ENCODE measurements around the gene ARFIP2. TPM values are rescaled to one million over a fixed set of nuclear protein-coding genes. Genes with fewer than 3 reads are reported as not detected.

ARFIP2 gene
- polyA plus RNA-seq, 1 of the 3 experiments (the other 2 are of a cell fraction), result 128 TPM

DNA sequence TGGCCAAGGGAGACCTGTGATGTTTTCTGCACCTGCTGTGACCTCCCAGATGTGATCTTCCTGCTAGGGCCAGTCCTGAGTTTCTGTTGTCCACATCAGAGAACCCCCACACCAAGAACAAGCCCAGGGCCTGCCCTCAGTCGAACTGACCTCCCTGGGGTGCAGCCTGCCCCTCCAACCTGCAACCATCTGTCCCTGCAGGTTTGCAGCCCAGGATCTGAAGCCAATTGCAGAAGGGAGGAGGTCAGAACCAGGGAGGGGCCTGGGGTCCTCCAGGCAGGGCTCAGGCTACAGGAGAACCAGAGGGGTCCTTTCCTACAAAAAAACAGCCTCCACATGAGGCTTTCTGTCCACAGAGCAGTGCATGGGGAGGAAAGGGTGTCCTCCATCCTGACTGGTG is 8.2 kb downstream of the ARFIP2 start:
- Histone ChIP-seq H3K9me3 (no peaks in the 10 kb centered on the region), H3K9ac (peak overlapping the region; percentile 47; the same call in 1 of the 2 replicates), H3K9me2 (no peaks in the 10 kb centered on the region), H3K4me2 (peak overlapping the region; percentile 99), H3K27me3 (ENCODE audit: insufficient read depth) (no peaks in the 10 kb centered on the region), H3F3A (replicated peaks; ENCODE audit: insufficient read depth) (peaks cover 25% of the 10 kb centered on the region), H2AFZ (ENCODE audit: low read depth) (no peak overlapping the region), H3K27ac (ENCODE audit: low read depth in 2 of 2, low read length in 1 of 2) (peak overlapping the region in 1 of 2 experiments; percentile 17; a peak in 1 of 4 replicates), H3K4me1 (ENCODE audit: control insufficient read depth in 1 of 2, insufficient read depth in 2 of 2, low read depth in 1 of 2, low read length in 1 of 2) (peaks cover 7 to 26% of the 10 kb centered on the region in 2 experiments; a peak in 2 of 4 replicates), H4K20me1 (ENCODE audit: insufficient read depth) (no peaks in the 10 kb centered on the region), H3K4me3 (ENCODE audit: low read depth in 2 of 2, low read length in 1 of 2) (peak overlapping the region; percentile 56 to 96), H3K79me2 (ENCODE audit: insufficient read depth) (peaks cover 37% of the 10 kb centered on the region), H3K36me3 (replicated peaks in 1 of 2; ENCODE audit: control insufficient read depth in 1 of 2, insufficient read depth in 2 of 2, low read length in 1 of 2) (peaks cover 3 to 16% of the 10 kb centered on the region in 2 experiments)
- TF ChIP-seq EP300 (IDR thresholded peaks at IDR 0.05; ENCODE audit: borderline replicate concordance in 1 of 2, low read depth in 1 of 2, low read length in 1 of 2), result no peak
- no peak for TF ChIP-seq TCF12 (IDR thresholded peaks at IDR 0.05)
- TF ChIP-seq, protein P1, sequence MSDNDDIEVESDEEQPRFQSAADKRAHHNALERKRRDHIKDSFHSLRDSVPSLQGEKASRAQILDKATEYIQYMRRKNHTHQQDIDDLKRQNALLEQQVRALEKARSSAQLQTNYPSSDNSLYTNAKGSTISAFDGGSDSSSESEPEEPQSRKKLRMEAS (IDR thresholded peaks at IDR 0.05; ENCODE audit: low read depth), result peak; percentile 4; the same call in 1 of the 2 replicates
- DNase-seq, result no peak
- ChIA-PET CTCF (interaction anchor here (0.6 to 6.7 kb wide), 6 partner anchors 28 to 1537 kb away, joined by 3 to 32 read pairs (median 5); no protein-coding TSS in a partner anchor), POLR2A (interaction anchor here (0.6 to 1.6 kb wide), 3 partner anchors 35 to 174 kb away, joined by 3 read pairs; no protein-coding TSS in a partner anchor)
- 0% methylated on average over 1 of the region's 1 CpG for WGBS (ENCODE audit: low lambda C conversion rate)

DNA sequence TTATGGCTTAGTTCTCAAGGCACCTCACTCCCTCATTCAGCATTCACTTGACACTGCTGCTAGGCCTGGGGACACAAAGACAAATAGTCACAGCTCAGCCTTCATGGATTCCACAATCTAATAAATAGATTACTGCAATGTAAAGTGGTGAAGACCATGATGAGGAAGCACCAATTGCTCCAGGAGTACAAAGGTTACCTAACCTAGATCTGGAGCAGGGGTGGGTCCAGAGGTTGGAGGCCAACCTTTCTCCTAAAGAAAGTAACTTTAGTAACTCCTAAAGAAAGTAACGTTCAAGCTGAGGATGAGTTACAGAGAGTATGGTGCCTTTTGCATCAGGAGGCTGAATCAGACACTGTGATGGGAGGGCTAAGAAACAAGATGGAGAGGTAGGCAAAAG is 11.5 kb downstream of the ARFIP2 start:
- Histone ChIP-seq H4K20me1 (ENCODE audit: insufficient read depth) (no peaks in the 10 kb centered on the region), H3K27me3 (ENCODE audit: insufficient read depth) (no peaks in the 10 kb centered on the region), H3K4me3 (ENCODE audit: low read depth in 2 of 2, low read length in 1 of 2) (no peak overlapping the region), H3K27ac (ENCODE audit: low read depth in 2 of 2, low read length in 1 of 2) (peak overlapping the region in 1 of 2 experiments; percentile 80; a peak in 2 of 4 replicates), H3K9me3 (no peaks in the 10 kb centered on the region), H3K9ac (no peak overlapping the region), H3K36me3 (replicated peaks in 1 of 2; ENCODE audit: control insufficient read depth in 1 of 2, insufficient read depth in 2 of 2, low read length in 1 of 2) (peaks cover 3 to 11% of the 10 kb centered on the region in 2 experiments), H3K79me2 (ENCODE audit: insufficient read depth) (peaks cover 48% of the 10 kb centered on the region), H3K4me1 (ENCODE audit: control insufficient read depth in 1 of 2, insufficient read depth in 2 of 2, low read depth in 1 of 2, low read length in 1 of 2) (peaks cover 4 to 23% of the 10 kb centered on the region in 2 experiments; a peak in 2 of 4 replicates), H3K4me2 (peak overlapping the region; percentile 22), H3K9me2 (no peaks in the 10 kb centered on the region), H2AFZ (ENCODE audit: low read depth) (peak overlapping the region; percentile 1; the same call in 1 of the 2 replicates), H3F3A (replicated peaks; ENCODE audit: insufficient read depth) (peaks cover 9% of the 10 kb centered on the region)
- CTCF ChIA-PET, result interaction anchor here (0.8 to 6.7 kb wide), 8 partner anchors 10 to 107 kb away, joined by 3 to 32 read pairs (median 4); no protein-coding TSS in a partner anchor
- TF ChIP-seq FOSL2 (IDR thresholded peaks at IDR 0.05; ENCODE audit: borderline replicate concordance, low read depth) (no peak), GATA2 (CRISPR knock-in tag; IDR thresholded peaks at IDR 0.05) (no peak), NFIC (IDR thresholded peaks at IDR 0.05; ENCODE audit: borderline replicate concordance) (no peak), JUND (IDR thresholded peaks at IDR 0.05) (no peak), ELF1 (IDR thresholded peaks at IDR 0.05) (no peak)
- TF ChIP-seq, protein P2, sequence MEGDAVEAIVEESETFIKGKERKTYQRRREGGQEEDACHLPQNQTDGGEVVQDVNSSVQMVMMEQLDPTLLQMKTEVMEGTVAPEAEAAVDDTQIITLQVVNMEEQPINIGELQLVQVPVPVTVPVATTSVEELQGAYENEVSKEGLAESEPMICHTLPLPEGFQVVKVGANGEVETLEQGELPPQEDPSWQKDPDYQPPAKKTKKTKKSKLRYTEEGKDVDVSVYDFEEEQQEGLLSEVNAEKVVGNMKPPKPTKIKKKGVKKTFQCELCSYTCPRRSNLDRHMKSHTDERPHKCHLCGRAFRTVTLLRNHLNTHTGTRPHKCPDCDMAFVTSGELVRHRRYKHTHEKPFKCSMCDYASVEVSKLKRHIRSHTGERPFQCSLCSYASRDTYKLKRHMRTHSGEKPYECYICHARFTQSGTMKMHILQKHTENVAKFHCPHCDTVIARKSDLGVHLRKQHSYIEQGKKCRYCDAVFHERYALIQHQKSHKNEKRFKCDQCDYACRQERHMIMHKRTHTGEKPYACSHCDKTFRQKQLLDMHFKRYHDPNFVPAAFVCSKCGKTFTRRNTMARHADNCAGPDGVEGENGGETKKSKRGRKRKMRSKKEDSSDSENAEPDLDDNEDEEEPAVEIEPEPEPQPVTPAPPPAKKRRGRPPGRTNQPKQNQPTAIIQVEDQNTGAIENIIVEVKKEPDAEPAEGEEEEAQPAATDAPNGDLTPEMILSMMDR (IDR thresholded peaks at IDR 0.05), result no peak
- TF ChIP-seq, protein P3, sequence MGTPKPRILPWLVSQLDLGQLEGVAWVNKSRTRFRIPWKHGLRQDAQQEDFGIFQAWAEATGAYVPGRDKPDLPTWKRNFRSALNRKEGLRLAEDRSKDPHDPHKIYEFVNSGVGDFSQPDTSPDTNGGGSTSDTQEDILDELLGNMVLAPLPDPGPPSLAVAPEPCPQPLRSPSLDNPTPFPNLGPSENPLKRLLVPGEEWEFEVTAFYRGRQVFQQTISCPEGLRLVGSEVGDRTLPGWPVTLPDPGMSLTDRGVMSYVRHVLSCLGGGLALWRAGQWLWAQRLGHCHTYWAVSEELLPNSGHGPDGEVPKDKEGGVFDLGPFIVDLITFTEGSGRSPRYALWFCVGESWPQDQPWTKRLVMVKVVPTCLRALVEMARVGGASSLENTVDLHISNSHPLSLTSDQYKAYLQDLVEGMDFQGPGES (IDR thresholded peaks at IDR 0.05; ENCODE audit: low read depth, low read length), result no peak
- TF ChIP-seq, protein P1 (IDR thresholded peaks at IDR 0.05; ENCODE audit: low read depth), result no peak
- POLR2A ChIA-PET, result interaction anchor here (0.9 to 1.5 kb wide), 5 partner anchors 12 to 214 kb away, joined by 3 to 9 read pairs (median 4); partner anchors contain the start of genes APBB1, ARFIP2, MRPL17 and TIMM10B
- DNase-seq, result no peak
- WGBS (ENCODE audit: low lambda C conversion rate), result 100% methylated on average over 1 of the region's 1 CpG
